GM18502 (cell line): Measurements from ENCODE around the gene SNX15.
A peak's percentile ranks its signal among the peaks of the same experiment; 100 is the strongest.

Source experiments
- ATAC-seq: cut with Tn5 transposase; IDR thresholded peaks from one replicate; pipeline ENCODE4 v1.9.1; 2021; ENCODE audit warnings: mild to moderate bottlenecking; ENCODE audit not compliant: unreplicated experiment, poor library complexity

The SNX15 gene

GRCh38 chr11:65078151-65078550 is 50.9 kb downstream of the SNX15 start:
- ATAC-seq: no peak

GRCh38 chr11:65078786-65079342 is 51.6 kb downstream of the SNX15 start:
- ATAC-seq: no peak

GRCh38 chr11:65083134-65083833 is 56.0 kb downstream of the SNX15 start:
- peak; percentile 3 for ATAC-seq

- peak; percentile 80 for ATAC-seq
Measured at GRCh38 chr11:65083834-65084597, 56.8 kb downstream of the SNX15 start, which contains the start of the genes CDCA5 and ZFPL1. CDCA5 (minus strand) TSS chr11:65084040; CDS start chr11:65083978, 62 bp downstream. ZFPL1 (plus strand) TSS chr11:65084222; CDS start chr11:65084699, 477 bp downstream.

- ATAC-seq: peak; percentile 20
Measured at GRCh38 chr11:65084598-65085375, 57.5 kb downstream of the SNX15 start.

GRCh38 chr11:65085446-65085845 is 58.2 kb downstream of the SNX15 start:
- ATAC-seq: no peak

GRCh38 chr11:65086809-65087208 is 59.6 kb downstream of the SNX15 start:
- no peak for ATAC-seq

GRCh38 chr11:65087216-65087615 is 60.0 kb downstream of the SNX15 start:
- ATAC-seq: no peak

- ATAC-seq: no peak
Measured at GRCh38 chr11:65087827-65088226, 60.6 kb downstream of the SNX15 start.

- ATAC-seq: no peak
Measured at GRCh38 chr11:65089621-65090020, 62.4 kb downstream of the SNX15 start.
